Activated CD4-positive, alpha-beta memory T cell treated with anti-CD3 and anti-CD28 coated beads for 36 hours (primary cell): ENCODE data around the gene FIBCD1. TPM values are rescaled to one million over a fixed set of nuclear protein-coding genes. Genes with fewer than 3 reads are reported as not detected.

ENCODE experiments used
- CTCF ChIA-PET: fragments of 350-600 bp; sonication (Branson Sonifier 250); formaldehyde crosslinking; loops from one replicate; lab custom pipeline; 2021; ENCODE audit warnings: antibody characterized with exemption, inconsistent platforms; lab: Charles Lee
- POLR2A ChIA-PET: fragments of 350-600 bp; sonication (Branson Sonifier 250); formaldehyde crosslinking; loops from one replicate; lab custom pipeline; 2021; ENCODE audit warnings: antibody characterized with exemption; lab: Charles Lee
- DNase-seq: peaks from one replicate; pipeline ENCODE4 v3.0.0-alpha.2; 2020
- H3K27ac Mint-ChIP-seq: one replicate; pipeline ENCODE4 v1.8.0; 2021; ENCODE audit warnings: mixed read lengths
- H3K27me3 Mint-ChIP-seq: one replicate; pipeline ENCODE4 v1.8.0; 2021; ENCODE audit warnings: mixed read lengths
- H3K36me3 Mint-ChIP-seq: one replicate; pipeline ENCODE4 v1.8.0; 2021; ENCODE audit warnings: mixed read lengths
- H3K4me1 Mint-ChIP-seq: one replicate; pipeline ENCODE4 v1.8.0; 2021; ENCODE audit warnings: low read depth, mixed read lengths
- H3K4me3 Mint-ChIP-seq: one replicate; pipeline ENCODE4 v1.8.0; 2021; ENCODE audit warnings: mild to moderate bottlenecking, mixed read lengths
- H3K9me3 Mint-ChIP-seq: one replicate; pipeline ENCODE4 v1.8.0; 2021; ENCODE audit warnings: mixed read lengths
- intact Hi-C: fragments of 100-400 bp; cut with micrococcal nuclease; formaldehyde crosslinking; loops from one replicate; pipeline ENCODE4 v1.15.1; 2023
- total RNA-seq, 2 experiments: library from RNA; stranded (reverse); gene quantifications; one replicate each; pipeline ENCODE4 v1.2.3, GENCODE V29; 2021

FIBCD1 gene
- total RNA-seq, 2 experiments from 2014 or later: not detected

DNA sequence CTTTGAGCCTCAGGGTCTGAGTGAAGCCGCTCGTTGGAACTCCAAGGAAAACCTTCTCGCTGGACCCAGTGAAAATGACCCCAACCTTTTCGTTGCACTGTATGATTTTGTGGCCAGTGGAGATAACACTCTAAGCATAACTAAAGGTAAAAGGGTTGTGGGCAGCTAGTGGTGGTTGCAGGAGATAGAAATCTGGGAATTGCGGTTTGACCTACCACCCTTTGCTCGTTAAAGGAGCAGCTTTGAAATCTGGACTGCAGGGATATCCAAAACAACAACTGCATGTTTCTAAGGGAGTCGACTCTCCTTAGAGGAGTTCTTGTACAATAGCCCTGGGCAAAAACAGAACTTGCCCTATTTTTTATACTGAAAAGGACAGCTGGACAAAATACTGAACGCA, 85.0 kb downstream of the FIBCD1 start:
- Mint-ChIP-seq H3K4me3 (no peak overlapping the region), H3K36me3 (no peaks in the 10 kb centered on the region), H3K27ac (no peak overlapping the region), H3K27me3 (no peaks in the 10 kb centered on the region), H3K9me3 (no peaks in the 10 kb centered on the region), H3K4me1 (no peaks in the 10 kb centered on the region)
- intact Hi-C loops: no loop called here
- CTCF ChIA-PET: interaction anchor here (1.0 to 1.2 kb wide), 2 partner anchors 13 to 16 kb away, joined by 4 to 5 read pairs; no protein-coding TSS in a partner anchor
- DNase-seq: no peak
- POLR2A ChIA-PET: no interaction called here

DNA sequence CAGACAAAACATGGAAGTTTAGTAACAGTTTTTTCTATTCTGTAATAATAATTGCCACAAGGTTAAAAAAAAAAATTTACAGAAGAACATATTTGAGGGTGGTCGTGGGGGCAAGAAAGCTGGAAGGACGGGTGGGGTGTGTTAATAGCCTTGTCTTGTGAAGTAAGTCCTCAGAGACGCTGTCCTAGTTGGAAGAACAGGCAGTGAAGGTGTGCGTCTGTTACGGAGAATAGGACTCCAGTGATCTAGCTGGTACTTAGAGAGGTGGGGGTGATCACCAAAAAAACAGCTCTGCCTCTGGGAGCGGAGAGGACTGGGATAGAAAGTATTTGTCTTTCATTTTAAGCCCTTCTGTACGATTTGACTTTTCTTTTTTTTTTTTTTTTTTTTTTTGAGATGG, 86.2 kb downstream of the FIBCD1 start:
- Mint-ChIP-seq H3K4me3 (no peak overlapping the region), H3K27me3 (no peaks in the 10 kb centered on the region), H3K4me1 (no peaks in the 10 kb centered on the region), H3K36me3 (no peaks in the 10 kb centered on the region), H3K27ac (no peak overlapping the region), H3K9me3 (no peaks in the 10 kb centered on the region)
- POLR2A ChIA-PET: no interaction called here
- intact Hi-C loops: no loop called here
- DNase-seq: no peak
- CTCF ChIA-PET: interaction anchor here (1.3 kb wide), 1 partner anchor 14 kb away, joined by 3 read pairs; no protein-coding TSS in a partner anchor

Other genes with a start within 250 kb of the FIBCD1 start
- 10 to 100 TPM; 77.3 to 80.5 TPM for gene EXOSC2, start 245.5 kb downstream of the FIBCD1 start, total RNA-seq
- gene ABL1, start 104.0 kb downstream of the FIBCD1 start, total RNA-seq: 10 to 100 TPM; 24.8 to 24.9 TPM
- gene QRFP, start 42.4 kb downstream of the FIBCD1 start, total RNA-seq: not detected
- under 1 TPM; 0.12 to 0.34 TPM for gene LAMC3, start 69.9 kb upstream of the FIBCD1 start, total RNA-seq
- gene AIF1L, start 157.3 kb upstream of the FIBCD1 start, total RNA-seq: 1 to 10 TPM in 1 of 2 experiments, under 1 TPM in 1; 0.85 to 1.4 TPM
- 10 to 100 TPM; 45.5 to 49.9 TPM for gene NUP214, start 186.3 kb upstream of the FIBCD1 start, total RNA-seq